ENCODE results near the gene COL5A3. TPM values are rescaled to one million over a fixed set of nuclear protein-coding genes. Genes with fewer than 3 reads are reported as not detected.

COL5A3 gene
- total RNA-seq (10 to 100 TPM in 1 of 4 donors, 1 to 10 TPM in 3; 6.1 to 19.9 (median 8.5) TPM), polyA plus RNA-seq (1 to 10 TPM in 2 of 3 donors, under 1 TPM in 1; 0.46 to 8.0 (median 3.0) TPM)

GRCh38 chr19:10010247-10010691 is at the start of gene COL5A3:
Gene COL5A3 (minus strand): TSS chr19:10010504. CDS start chr19:10010385, 119 bp downstream.
- peaks cover 19 to 89% (median 46%) of the 10 kb centered on the region in 3 donors for H3K27me3 ChIP-seq
- DNase-seq = peak; percentile 88

GRCh38 chr19:10052602-10053360 is 42.5 kb upstream of the COL5A3 start:
- no peak for DNase-seq
- Histone ChIP-seq H3K9me3 (no peaks in the 10 kb centered on the region), H3K4me1 (no peaks in the 10 kb centered on the region), H3K36me3 (no peaks in the 10 kb centered on the region), H3K27me3 (peaks cover 0 to 1% (median 0%) of the 10 kb centered on the region in 3 donors), H3K27ac (no peak overlapping the region), H3K4me3 (no peak overlapping the region)
- 68 to 75% methylated on average over 21 of the region's 21 CpGs for WGBS, 2 donors
- intact Hi-C loops (cut with DNase I) = no loop called here
- TF ChIP-seq POLR2A (IDR thresholded peaks at IDR 0.05) (no peak), EP300 (IDR thresholded peaks at IDR 0.05) (no peak), CTCF (IDR thresholded peaks at IDR 0.05) (no peak), POLR2AphosphoS5 (IDR thresholded peaks at IDR 0.05) (no peak)

More at GRCh38 chr19:10010247-10010691, at the start of gene COL5A3:
- peak within 1 kb of the TSS; percentile 56 to 75 (median 72) for H3K27ac ChIP-seq
- peak within 1 kb of the TSS; percentile 26 to 52 (median 46) for H3K4me3 ChIP-seq
- 1 to 2% methylated on average over 38 of the region's 38 CpGs for WGBS, 2 donors
- H3K36me3 ChIP-seq = no peaks in the 10 kb centered on the region
- TF ChIP-seq CTCF (IDR thresholded peaks at IDR 0.05) (no peak), POLR2AphosphoS5 (IDR thresholded peaks at IDR 0.05) (peak in 3 of 4 donors; percentile 33 to 55 (median 48))
- H3K4me1 ChIP-seq = peaks cover 0 to 28% (median 9%) of the 10 kb centered on the region in 4 donors
- intact Hi-C loops (cut with DNase I) = no loop called here
- H3K9me3 ChIP-seq = no peaks in the 10 kb centered on the region

- WGBS, 2 donors = 51 to 72% methylated on average over 2 of the region's 2 CpGs
- Histone ChIP-seq H3K4me3 (no peak overlapping the region), H3K27ac (no peak overlapping the region), H3K27me3 (peaks cover 0 to 9% (median 0%) of the 10 kb centered on the region in 3 donors), H3K9me3 (peaks cover 0 to 8% (median 4%) of the 10 kb centered on the region in 4 donors), H3K4me1 (no peaks in the 10 kb centered on the region), H3K36me3 (no peaks in the 10 kb centered on the region)
- no peak for DNase-seq
- intact Hi-C loops (cut with DNase I) = no loop called here
- TF ChIP-seq CTCF (IDR thresholded peaks at IDR 0.05) (no peak), EP300 (IDR thresholded peaks at IDR 0.05) (no peak), POLR2A (IDR thresholded peaks at IDR 0.05) (no peak)
Measured at GRCh38 chr19:10049626-10050025, 39.3 kb upstream of the COL5A3 start.

GRCh38 chr19:10045371-10045770 is 35.1 kb upstream of the COL5A3 start:
- H3K27me3 ChIP-seq = peaks cover 0 to 9% (median 0%) of the 10 kb centered on the region in 3 donors
- no peak for DNase-seq
- peaks cover 15 to 46% (median 25%) of the 10 kb centered on the region in 4 donors for H3K9me3 ChIP-seq
- intact Hi-C loops (cut with DNase I) = no loop called here
- 49 to 51% methylated on average over 1 of the region's 1 CpG for WGBS, 2 donors
- H3K27ac ChIP-seq = no peak overlapping the region
- H3K4me3 ChIP-seq = no peak overlapping the region
- H3K36me3 ChIP-seq = no peaks in the 10 kb centered on the region
- no peaks in the 10 kb centered on the region for H3K4me1 ChIP-seq
- no peak for TF ChIP-seq POLR2AphosphoS5 (IDR thresholded peaks at IDR 0.05)
- no peak for TF ChIP-seq POLR2A (IDR thresholded peaks at IDR 0.05)
- no peak for TF ChIP-seq EP300 (IDR thresholded peaks at IDR 0.05)
- no peak for TF ChIP-seq CTCF (IDR thresholded peaks at IDR 0.05)

All from sigmoid colon (tissue), 7 donors.